CD4-positive, alpha-beta T cell (primary cell): ENCODE measurements around the gene LRIT2. TPM values are rescaled to one million over a fixed set of nuclear protein-coding genes. Genes with fewer than 3 reads are reported as not detected.

ENCODE experiments used
- ATAC-seq: fragments of 200-7000 bp; cut with Tn5 transposase; one replicate; pipeline ENCODE4 v1.10.0; 2022; ENCODE audit warnings: mild to moderate bottlenecking; ENCODE audit not compliant: poor library complexity
- CTCF ChIA-PET: fragments of 350-600 bp; sonication (Branson Sonifier 250); formaldehyde crosslinking; loops from one replicate; lab custom pipeline; 2021; ENCODE audit warnings: antibody characterized with exemption, inconsistent platforms; lab: Charles Lee
- POLR2A ChIA-PET: fragments of 350-600 bp; sonication (Branson Sonifier 250); formaldehyde crosslinking; loops from one replicate; lab custom pipeline; 2021; ENCODE audit warnings: antibody characterized with exemption, inconsistent platforms; lab: Charles Lee
- DNase-seq, 14 experiments: peaks; one replicate each; pipeline ENCODE4 v3.0.0-alpha.2; 2013 to 2020; ENCODE audit warnings: mixed read lengths in 2 of 14
- H3K27ac ChIP-seq, 2 donors: one replicate each; pipeline versions ENCODE4 v1.5.1 to v1.7.0; 2013; ENCODE audit warnings: low read length in 2 of 2, low read depth in 1 of 2, mild to moderate bottlenecking in 1 of 2
- H3K27me3 ChIP-seq, 2 experiments: 1 replicate in 1 of 2; 2 replicates in 1 of 2; pipeline versions ENCODE4 v1.6.1 to v1.7.0; 2013; ENCODE audit warnings: low read length in 2 of 2, control low read depth in 1 of 2, mild to moderate bottlenecking in 1 of 2, moderate library complexity in 1 of 2; ENCODE audit not compliant: insufficient read depth in 2 of 2, control insufficient read depth in 1 of 2
- H3K36me3 ChIP-seq: one replicate; pipeline ENCODE4 v1.6.1; 2013; ENCODE audit warnings: low read length, control low read depth; ENCODE audit not compliant: insufficient read depth
- H3K4me1 ChIP-seq: one replicate; pipeline ENCODE4 v1.6.1; 2013; ENCODE audit warnings: low read length, control low read depth; ENCODE audit not compliant: insufficient read depth
- H3K4me3 ChIP-seq: one replicate; pipeline ENCODE4 v1.5.1; 2013; ENCODE audit warnings: mild to moderate bottlenecking, low read length, moderate library complexity
- H3K9me3 ChIP-seq, 2 experiments: 1 replicate in 1 of 2; 2 replicates in 1 of 2; pipeline versions ENCODE4 v1.6.1 to v1.7.0; 2013; ENCODE audit warnings: low read length in 2 of 2, mild to moderate bottlenecking in 2 of 2, control low read depth in 1 of 2, moderate library complexity in 1 of 2; ENCODE audit not compliant: control insufficient read depth in 1 of 2, insufficient read depth in 1 of 2
- H3K27ac Mint-ChIP-seq: one replicate; pipeline ENCODE4 v1.8.0; 2020; ENCODE audit warnings: mixed read lengths
- H3K27me3 Mint-ChIP-seq: one replicate; pipeline ENCODE4 v1.8.0; 2021; ENCODE audit warnings: mixed read lengths
- H3K36me3 Mint-ChIP-seq: one replicate; pipeline ENCODE4 v1.8.0; 2021; ENCODE audit warnings: low read depth, mixed read lengths
- H3K4me1 Mint-ChIP-seq: one replicate; pipeline ENCODE4 v1.8.0; 2021; ENCODE audit warnings: low read depth, mixed read lengths
- H3K4me3 Mint-ChIP-seq: one replicate; pipeline ENCODE4 v1.8.0; 2020; ENCODE audit warnings: mild to moderate bottlenecking, mixed read lengths
- H3K9me3 Mint-ChIP-seq: one replicate; pipeline ENCODE4 v1.8.0; 2020; ENCODE audit warnings: mixed read lengths
- CTCF ChIP-seq: fragments of 200-600 bp; IDR thresholded peaks from one replicate; pipeline ENCODE4 v1.8.0; 2022; ENCODE audit warnings: antibody characterized with exemption, mild to moderate bottlenecking
- intact Hi-C, 2 experiments: fragments of 100-400 bp; cut with DNase I in 1 of 2; cut with micrococcal nuclease in 1 of 2; formaldehyde crosslinking; loops; one replicate each; pipeline versions ENCODE4 v1.15.1 to v1.9.0; 2023 to 2025; cut with DNase I, micrococcal nuclease
- polyA plus RNA-seq, 2 donors: library from polyadenylated mRNA; unstranded; fragments of 120-200 nt; gene quantifications; one replicate each; pipeline ENCODE4 v1.2.1, GENCODE V29; 2013
- total RNA-seq, 174 experiments: library from RNA in 2 of 174; stranded (reverse) in 2 of 174; gene quantifications; one replicate each; pipeline ENCODE4 v1.2.3 and lab custom pipeline; 2021 to 2026

The LRIT2 gene
- total RNA-seq (not detected), total RNA-seq (lab: John Stamatoyannopoulos, UW) (0 to 0.08 (median 0) reads per million in 172 experiments)
- polyA plus RNA-seq (2013, experiment 1 of 2): not detected
- polyA plus RNA-seq (2013, experiment 2 of 2): not detected

DNA sequence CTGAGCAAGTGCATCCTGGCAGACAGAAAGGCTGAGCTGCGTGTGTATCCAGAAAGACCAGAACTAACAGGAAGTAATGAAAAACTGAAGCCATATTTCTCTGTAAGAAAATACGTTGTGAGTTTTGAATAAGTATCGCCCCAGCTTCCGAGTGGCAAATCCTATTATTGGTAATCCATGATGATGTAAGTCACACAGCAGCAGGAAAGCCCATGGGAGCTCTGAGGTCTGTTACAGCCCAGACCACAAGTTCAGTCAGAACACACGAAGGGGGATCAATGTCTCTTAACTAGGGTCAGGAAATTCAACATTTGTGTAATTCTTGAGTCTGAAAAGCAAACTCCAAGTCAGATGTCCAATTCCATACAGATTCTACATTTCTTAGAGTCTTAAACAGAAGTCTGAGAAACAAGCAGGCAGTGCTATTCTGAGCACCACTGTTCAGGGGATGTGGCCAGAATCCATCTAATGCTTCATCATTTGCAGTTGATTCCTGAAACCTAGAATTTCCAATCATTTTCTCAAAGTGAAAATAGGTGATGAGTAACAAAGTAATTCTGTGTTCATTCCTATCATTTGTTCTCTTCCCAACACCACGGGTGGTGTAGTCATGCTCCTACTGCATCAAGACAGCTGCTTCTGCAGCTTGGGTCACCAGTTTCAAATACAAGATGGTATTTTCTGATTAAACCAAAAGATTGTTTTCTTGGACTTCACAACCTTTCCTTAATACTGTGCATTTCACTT, at the start of gene LRIT2:
LRIT2 (minus strand) TSS at position 118 of the 747 bp plus-strand sequence; CDS start at position 94, 24 bp downstream.
- H3K36me3 Mint-ChIP-seq: no peaks in the 10 kb centered on the region
- no peaks in the 10 kb centered on the region for H3K4me1 Mint-ChIP-seq
- Histone ChIP-seq H3K4me3 (no peak within 1 kb of the TSS), H3K4me1 (no peaks in the 10 kb centered on the region), H3K27ac (no peak within 1 kb of the TSS), H3K9me3 (peaks cover 0 to 10% of the 10 kb centered on the region in 2 experiments), H3K36me3 (no peaks in the 10 kb centered on the region), H3K27me3 (peaks cover 8 to 9% of the 10 kb centered on the region in 2 experiments)
- ATAC-seq (no peak), DNase-seq (no peak)
- H3K4me3 Mint-ChIP-seq: no peak within 1 kb of the TSS
- H3K9me3 Mint-ChIP-seq: no peaks in the 10 kb centered on the region
- ChIA-PET POLR2A (no interaction called here), CTCF (no interaction called here)
- intact Hi-C loops: no loop called here
- no peak within 1 kb of the TSS for H3K27ac Mint-ChIP-seq
- no peak for TF ChIP-seq CTCF
- peaks cover 62% of the 10 kb centered on the region for H3K27me3 Mint-ChIP-seq

DNA sequence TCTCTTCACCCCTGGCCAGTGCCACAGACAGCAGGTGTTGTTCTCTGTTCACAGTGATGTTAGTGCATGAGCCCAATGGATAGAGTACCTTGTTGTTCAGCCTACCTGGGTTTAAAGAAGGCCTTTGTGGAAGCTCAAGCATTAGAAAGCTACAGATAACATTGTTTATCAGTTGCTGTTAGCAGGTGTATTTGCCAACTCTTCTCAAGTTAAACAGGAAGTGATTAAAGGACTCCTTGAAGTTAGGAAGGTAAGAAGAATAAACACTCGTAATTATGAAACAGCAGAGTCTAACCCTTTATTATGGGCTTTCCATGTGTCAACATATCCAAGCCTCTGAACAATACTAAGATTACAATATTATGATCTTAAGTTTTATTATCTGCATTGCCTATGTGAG, 45.4 kb upstream of the LRIT2 start:
- H3K4me1 Mint-ChIP-seq: peaks cover 15% of the 10 kb centered on the region
- no peaks in the 10 kb centered on the region for H3K36me3 Mint-ChIP-seq
- no peak overlapping the region for H3K27ac ChIP-seq
- H3K4me3 Mint-ChIP-seq: no peak overlapping the region
- DNase-seq (no peak), ATAC-seq (no peak)
- H3K4me1 ChIP-seq: peaks cover 8% of the 10 kb centered on the region
- ChIA-PET CTCF (no interaction called here), POLR2A (no interaction called here)
- H3K4me3 ChIP-seq: no peak overlapping the region
- H3K27me3 Mint-ChIP-seq: peaks cover 4% of the 10 kb centered on the region
- intact Hi-C loops: no loop called here
- peaks cover 0 to 4% of the 10 kb centered on the region in 2 experiments for H3K27me3 ChIP-seq
- no peaks in the 10 kb centered on the region for H3K9me3 ChIP-seq
- H3K9me3 Mint-ChIP-seq: no peaks in the 10 kb centered on the region
- no peak overlapping the region for H3K27ac Mint-ChIP-seq
- no peaks in the 10 kb centered on the region for H3K36me3 ChIP-seq
- no peak for TF ChIP-seq CTCF

DNA sequence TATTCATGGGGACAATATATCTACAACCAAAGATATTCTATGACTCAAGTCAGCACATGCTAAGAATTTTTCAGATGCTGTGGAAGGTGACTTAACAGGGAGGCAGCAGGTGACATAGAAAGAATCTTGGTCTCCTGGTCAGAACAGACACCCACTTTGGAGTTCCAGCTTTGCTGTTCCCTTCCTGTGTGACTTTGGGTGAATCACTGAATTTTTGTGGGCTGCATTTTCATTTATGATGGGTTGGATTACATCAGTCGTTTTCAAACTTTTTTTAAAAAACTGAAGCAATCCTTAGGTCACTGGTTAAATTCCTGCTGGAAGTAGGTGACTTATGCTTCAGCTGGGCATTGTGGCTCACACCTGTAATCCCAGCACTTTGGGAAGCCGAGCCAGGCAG, 44.4 kb upstream of the LRIT2 start:
- H3K27me3 Mint-ChIP-seq: peaks cover 4% of the 10 kb centered on the region
- POLR2A ChIA-PET: no interaction called here

More for the DNA sequence above, 44.4 kb upstream of the LRIT2 start:
- Histone ChIP-seq H3K4me1 (peaks cover 9% of the 10 kb centered on the region), H3K27me3 (peaks cover 0 to 4% of the 10 kb centered on the region in 2 experiments), H3K36me3 (no peaks in the 10 kb centered on the region), H3K4me3 (no peak overlapping the region), H3K27ac (no peak overlapping the region), H3K9me3 (no peaks in the 10 kb centered on the region)
- H3K9me3 Mint-ChIP-seq: no peaks in the 10 kb centered on the region
- intact Hi-C loops: loop anchor here (5.0 to 10.0 kb wide), 2 partner anchors 83 to 165 kb away; no protein-coding TSS in a partner anchor
- H3K4me1 Mint-ChIP-seq: peaks cover 15% of the 10 kb centered on the region
- no peak for TF ChIP-seq CTCF
- H3K27ac Mint-ChIP-seq: no peak overlapping the region
- CTCF ChIA-PET: interaction anchor here (0.6 kb wide), 1 partner anchor 71 kb away, joined by 4 read pairs; no protein-coding TSS in a partner anchor
- no peak overlapping the region for H3K4me3 Mint-ChIP-seq
- ATAC-seq: no peak
- no peak for DNase-seq
- no peaks in the 10 kb centered on the region for H3K36me3 Mint-ChIP-seq
